ENCODE measurements around the gene GAA.

GAA gene

DNA sequence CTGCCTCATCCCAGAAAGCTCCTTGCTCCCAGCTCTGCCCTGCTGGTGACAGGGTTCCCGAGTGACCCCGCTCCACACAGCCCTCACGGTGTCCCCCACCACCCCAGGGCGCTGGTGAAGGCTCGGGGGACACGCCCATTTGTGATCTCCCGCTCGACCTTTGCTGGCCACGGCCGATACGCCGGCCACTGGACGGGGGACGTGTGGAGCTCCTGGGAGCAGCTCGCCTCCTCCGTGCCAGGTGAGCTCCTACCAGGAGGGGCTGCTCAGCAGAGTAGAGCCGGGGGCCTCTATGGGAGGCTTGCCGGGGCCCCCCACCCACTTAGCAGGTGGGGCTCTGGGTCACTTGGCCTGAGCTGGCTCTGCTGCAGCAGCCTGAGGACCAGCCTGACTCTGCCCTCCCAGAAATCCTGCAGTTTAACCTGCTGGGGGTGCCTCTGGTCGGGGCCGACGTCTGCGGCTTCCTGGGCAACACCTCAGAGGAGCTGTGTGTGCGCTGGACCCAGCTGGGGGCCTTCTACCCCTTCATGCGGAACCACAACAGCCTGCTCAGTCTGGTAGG, 11.2 kb downstream of the GAA start:
- no peak for TF ChIP-seq ZNF274 (IDR thresholded peaks at IDR 0.05; ENCODE audit: low read depth, low read length)
- no peak overlapping the region for H3K4me3 ChIP-seq (ENCODE audit: low read length)

DNA sequence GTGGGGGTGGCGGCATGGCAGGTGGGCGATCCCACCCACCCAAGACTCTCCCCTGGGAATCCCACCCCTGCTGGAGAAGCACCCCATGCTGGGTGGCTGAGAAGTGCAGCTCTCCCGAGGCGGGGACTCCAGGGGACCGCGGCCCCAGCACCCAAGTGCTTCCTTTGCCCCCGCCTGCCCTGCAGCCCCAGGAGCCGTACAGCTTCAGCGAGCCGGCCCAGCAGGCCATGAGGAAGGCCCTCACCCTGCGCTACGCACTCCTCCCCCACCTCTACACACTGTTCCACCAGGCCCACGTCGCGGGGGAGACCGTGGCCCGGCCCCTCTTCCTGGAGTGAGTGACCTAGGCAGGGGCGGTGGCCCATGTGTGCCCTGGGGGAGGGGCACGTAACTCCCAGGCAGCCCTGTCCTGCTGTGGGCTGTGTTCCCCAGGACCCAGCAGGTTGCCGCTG, 11.7 kb downstream of the GAA start:
- no peak overlapping the region for H3K4me3 ChIP-seq (ENCODE audit: low read length)
- no peak for TF ChIP-seq ZNF274 (IDR thresholded peaks at IDR 0.05; ENCODE audit: low read depth, low read length)

DNA sequence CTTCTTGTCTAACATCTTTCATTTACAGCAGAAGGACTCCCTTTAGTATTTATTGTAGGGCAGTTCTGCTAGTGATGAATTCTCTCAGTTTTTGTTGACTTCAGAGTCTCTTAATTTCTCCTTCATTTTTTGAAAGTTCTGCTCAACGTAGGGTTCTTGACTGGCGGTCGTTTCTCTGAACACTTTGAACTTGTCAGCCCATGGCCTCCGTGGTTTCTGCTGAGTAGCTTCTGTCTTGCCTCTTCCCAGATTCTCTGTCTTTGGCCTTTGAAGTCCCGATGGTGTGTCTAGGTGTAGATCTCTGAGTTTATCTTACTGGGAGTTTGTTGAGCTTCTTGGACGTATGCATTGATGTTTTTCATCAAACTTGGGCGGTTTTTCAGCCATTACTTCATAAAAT, 13.4 kb downstream of the GAA start:
- no peak for TF ChIP-seq ZNF274 (IDR thresholded peaks at IDR 0.05; ENCODE audit: low read depth, low read length)
- no peak overlapping the region for H3K4me3 ChIP-seq (ENCODE audit: low read length)

DNA sequence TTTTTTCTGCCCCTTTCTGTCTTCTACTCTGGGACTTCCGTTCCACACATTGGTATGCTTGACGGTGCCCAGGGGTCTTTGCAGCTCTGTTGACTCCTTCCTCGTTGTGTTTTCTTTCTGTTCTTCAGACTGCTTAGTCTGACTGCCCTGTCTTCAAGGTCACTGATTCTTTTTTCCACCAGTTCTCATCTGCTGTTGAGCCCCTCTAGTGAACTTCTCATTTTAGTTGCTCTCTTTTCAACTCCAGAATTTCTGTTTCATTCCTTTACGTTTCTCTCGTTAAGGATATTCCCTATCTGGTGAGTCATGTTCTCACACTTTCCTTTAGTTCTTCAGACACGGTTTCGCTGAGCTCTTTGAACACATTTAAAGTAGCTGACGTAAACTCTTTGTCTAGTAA, 13.8 kb downstream of the GAA start:
- no peak for TF ChIP-seq ZNF274 (IDR thresholded peaks at IDR 0.05; ENCODE audit: low read depth, low read length)
- H3K4me3 ChIP-seq (ENCODE audit: low read length), result no peak overlapping the region

DNA sequence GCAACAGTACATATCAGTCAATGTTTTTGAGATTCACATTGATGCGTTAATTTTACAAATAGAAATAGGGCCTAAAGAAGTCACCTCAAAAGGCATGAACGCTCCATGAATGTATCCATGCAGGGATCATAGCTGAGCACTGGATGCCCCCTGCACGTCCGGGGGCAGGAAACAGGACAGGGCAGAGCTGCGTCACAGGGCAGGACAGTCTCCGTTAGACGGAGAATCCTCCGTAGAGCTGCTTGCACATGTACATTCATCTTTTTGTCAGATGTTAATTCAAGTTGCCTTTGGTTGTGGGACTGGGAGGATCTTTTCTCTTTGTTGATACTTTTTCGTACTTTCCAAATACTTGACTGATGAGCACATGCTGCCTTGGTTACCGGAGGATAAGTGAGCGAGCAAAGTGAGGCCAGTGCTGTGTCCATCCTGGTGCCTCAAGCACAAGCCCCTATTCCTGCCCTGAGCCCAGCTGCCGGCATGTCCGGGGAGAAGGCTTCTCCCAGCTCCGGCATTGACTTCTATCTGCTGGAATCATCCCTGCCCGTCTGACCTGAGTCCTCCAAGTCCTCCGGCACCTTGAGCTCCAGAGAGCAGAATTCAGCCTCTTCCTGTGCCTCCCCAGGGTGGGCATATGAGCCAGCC, 15.0 kb downstream of the GAA start:
- H3K4me3 ChIP-seq (ENCODE audit: low read length), result no peak overlapping the region
- no peak for TF ChIP-seq ZNF274 (IDR thresholded peaks at IDR 0.05; ENCODE audit: low read depth, low read length)

DNA sequence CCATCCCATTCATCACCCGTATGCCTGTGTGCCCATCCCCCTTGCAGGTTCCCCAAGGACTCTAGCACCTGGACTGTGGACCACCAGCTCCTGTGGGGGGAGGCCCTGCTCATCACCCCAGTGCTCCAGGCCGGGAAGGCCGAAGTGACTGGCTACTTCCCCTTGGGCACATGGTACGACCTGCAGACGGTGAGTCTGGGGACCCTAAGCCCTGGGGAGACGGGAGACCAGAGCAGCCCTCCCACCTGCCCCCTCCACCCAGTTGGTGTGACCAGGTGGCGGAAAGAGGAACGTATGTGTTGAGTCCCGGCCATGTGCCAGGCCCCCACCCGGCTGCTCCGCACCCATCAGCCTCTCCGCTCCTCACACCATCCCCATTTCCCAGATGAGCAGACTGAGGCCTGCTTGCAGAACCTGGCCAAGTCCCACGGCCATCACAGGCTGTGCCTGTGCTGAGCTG, 15.6 kb downstream of the GAA start:
- H3K4me3 ChIP-seq (ENCODE audit: low read length), result no peak overlapping the region
- TF ChIP-seq ZNF274 (IDR thresholded peaks at IDR 0.05; ENCODE audit: low read depth, low read length), result no peak

DNA sequence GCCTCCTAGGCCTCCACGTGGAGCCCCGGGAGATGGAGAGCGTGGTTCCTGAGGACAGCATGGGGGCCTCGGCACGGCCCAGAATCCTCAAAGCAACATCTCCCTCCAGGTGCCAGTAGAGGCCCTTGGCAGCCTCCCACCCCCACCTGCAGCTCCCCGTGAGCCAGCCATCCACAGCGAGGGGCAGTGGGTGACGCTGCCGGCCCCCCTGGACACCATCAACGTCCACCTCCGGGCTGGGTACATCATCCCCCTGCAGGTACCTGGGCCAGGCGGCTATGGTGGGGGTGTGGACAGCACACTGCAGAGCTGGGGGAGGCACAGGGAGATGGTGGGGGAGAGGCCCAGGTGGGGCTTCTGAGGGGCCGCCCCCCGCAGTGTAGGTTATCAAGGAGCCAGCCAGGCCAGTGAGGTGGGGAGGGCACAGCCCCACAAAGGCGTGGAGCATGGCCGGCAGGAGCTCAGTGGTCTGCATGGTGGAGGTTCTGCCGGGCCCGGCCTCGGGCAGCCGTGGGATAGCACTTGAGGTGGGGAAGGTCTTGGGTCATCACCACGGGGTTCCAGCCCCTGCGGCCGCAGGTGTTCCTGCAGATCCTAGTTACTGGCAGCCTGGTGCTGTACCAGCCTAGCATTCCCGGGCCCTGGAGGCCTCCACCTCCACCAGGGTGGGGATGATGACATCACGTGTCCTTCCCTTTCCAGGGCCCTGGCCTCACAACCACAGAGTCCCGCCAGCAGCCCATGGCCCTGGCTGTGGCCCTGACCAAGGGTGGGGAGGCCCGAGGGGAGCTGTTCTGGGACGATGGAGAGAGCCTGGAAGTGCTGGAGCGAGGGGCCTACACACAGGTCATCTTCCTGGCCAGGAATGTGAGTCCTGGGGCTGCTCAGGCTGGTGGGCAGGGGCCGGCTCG, 16.4 kb downstream of the GAA start:
- no peak for TF ChIP-seq ZNF274 (IDR thresholded peaks at IDR 0.05; ENCODE audit: low read depth, low read length)
- H3K4me3 ChIP-seq (ENCODE audit: low read length), result no peak overlapping the region

DNA sequence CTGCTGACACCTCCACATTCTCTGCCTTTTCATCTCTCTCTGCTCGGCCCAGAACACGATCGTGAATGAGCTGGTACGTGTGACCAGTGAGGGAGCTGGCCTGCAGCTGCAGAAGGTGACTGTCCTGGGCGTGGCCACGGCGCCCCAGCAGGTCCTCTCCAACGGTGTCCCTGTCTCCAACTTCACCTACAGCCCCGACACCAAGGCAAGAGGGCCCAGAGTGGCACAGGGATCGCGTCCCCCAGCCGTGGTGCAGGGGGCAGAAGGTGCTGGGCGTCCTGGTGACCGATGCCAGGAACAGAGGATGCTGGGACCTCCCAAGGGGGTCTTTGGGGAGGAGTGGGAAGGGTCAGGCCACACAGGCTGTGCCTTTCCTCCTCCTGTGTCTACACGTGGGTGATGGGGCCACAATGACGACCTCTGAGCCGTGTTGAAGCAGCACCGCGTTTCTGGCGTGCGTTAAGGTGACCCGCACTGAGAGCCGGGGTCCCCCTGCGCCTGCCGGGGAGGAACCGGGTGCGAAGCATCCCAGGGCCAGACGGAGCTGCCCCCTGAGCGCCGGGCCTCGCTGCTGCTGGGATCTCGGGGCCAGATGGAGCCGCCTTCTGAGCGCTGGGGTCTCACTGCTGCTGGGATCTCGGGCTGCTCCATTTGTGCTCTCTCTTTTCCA, 17.4 kb downstream of the GAA start:
- TF ChIP-seq ZNF274 (IDR thresholded peaks at IDR 0.05; ENCODE audit: low read depth, low read length), result no peak
- H3K4me3 ChIP-seq (ENCODE audit: low read length), result no peak overlapping the region

DNA sequence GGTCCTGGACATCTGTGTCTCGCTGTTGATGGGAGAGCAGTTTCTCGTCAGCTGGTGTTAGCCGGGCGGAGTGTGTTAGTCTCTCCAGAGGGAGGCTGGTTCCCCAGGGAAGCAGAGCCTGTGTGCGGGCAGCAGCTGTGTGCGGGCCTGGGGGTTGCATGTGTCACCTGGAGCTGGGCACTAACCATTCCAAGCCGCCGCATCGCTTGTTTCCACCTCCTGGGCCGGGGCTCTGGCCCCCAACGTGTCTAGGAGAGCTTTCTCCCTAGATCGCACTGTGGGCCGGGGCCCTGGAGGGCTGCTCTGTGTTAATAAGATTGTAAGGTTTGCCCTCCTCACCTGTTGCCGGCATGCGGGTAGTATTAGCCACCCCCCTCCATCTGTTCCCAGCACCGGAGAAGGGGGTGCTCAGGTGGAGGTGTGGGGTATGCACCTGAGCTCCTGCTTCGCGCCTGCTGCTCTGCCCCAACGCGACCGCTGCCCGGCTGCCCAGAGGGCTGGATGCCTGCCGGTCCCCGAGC, 17.9 kb downstream of the GAA start:
- TF ChIP-seq ZNF274 (IDR thresholded peaks at IDR 0.05; ENCODE audit: low read depth, low read length), result no peak
- no peak overlapping the region for H3K4me3 ChIP-seq (ENCODE audit: low read length)

DNA sequence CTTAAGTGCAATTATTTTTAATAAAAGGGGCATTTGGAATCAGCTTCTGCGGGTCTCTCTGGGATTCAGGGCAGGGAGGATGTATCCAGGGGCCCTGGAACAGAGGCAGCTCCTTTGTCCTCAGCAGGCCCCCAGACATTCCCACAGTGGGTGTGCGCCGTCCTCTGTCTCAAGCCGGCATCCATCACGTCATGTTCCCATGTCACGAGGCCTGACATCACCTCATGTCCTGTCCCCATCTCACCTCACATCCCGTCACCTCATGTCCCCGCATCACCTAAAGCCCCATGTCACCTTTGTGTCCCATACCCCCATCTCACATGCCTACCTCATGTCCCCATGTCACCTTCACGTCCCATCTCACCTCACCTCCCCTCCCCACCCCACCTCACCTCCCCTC, 18.5 kb downstream of the GAA start:
- TF ChIP-seq ZNF274 (IDR thresholded peaks at IDR 0.05; ENCODE audit: low read depth, low read length), result no peak
- no peak overlapping the region for H3K4me3 ChIP-seq (ENCODE audit: low read length)

DNA sequence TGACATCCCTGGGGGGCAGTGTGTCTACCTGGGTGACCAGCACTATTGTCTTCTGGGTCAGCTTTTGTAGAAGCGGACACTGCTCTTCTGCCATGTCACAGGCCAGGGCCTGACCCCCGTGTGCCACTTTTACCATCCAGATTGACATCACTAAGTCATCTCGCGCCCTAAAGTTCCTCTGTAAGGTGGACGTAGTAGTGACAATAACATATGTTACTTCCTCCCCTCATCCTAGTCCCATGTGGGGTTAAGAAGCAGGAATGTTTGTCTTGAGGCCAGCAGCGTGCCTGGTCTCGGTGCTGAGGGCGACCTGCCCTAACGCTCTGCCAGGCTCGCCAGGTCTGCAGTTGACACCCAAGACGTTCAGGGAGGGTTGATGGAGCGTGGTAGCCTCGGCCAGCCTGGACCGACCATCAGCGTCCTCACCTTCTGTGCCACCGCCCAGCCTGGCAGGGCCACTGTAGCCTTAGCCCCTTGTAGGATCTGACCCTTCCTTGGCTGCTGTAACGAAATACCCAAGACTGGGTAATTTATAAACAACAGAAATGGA, 20.7 kb downstream of the GAA start:
- H3K4me3 ChIP-seq (ENCODE audit: low read length), result no peak overlapping the region

DNA sequence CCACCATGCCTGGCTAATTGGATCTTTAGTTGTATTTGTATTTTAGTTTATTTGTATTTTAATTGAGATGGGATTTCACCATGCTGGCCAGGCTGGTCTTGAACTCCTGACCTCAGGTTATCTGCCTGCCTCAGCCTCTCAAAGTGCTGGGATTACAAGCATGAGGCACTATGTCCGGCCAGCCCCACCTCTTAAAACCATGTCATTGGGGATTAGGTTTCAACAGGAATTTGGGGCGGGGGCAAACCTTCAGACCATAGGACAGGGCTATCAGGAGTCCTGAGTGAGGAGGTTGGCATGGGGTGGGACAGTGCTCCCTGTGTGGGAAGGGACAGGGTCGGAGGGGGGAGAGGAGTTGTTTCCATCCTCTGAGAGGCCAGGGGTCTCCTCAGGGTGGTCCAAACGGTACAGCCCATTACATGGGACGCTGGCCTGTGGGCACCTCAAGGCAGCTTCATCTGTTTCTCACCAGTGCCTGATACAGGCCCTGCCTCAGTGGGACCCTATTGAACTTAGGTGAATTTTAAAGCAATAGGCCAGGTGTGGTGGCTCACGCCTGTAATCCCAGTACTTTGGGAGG, 21.6 kb downstream of the GAA start:
- no peak overlapping the region for H3K4me3 ChIP-seq (ENCODE audit: low read length)
- no peak for TF ChIP-seq ZNF274 (IDR thresholded peaks at IDR 0.05; ENCODE audit: low read depth, low read length)

More for the DNA sequence above, 20.7 kb downstream of the GAA start:
- no peak for TF ChIP-seq ZNF274 (IDR thresholded peaks at IDR 0.05; ENCODE audit: low read depth, low read length)

DNA sequence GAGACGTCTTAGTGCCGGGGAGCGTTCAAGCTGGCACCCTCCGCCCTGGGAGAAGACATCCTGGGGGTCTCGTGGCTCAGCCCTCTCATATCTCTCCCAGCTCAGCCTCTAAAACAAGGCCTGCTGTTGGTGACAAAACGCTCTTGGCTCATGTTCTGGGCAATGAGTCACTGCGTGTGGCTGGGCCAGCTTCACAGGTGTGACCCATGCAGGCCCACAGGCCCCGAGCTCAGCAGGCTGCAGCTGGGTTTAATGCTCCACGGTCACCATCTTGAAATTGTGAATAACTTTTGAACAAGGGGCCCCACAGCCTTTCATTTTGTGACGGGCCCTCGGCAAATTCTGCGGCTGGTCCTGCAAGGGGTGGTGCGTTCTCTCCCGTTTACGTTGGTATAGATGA, 22.4 kb downstream of the GAA start:
- no peak overlapping the region for H3K4me3 ChIP-seq (ENCODE audit: low read length)
- no peak for TF ChIP-seq ZNF274 (IDR thresholded peaks at IDR 0.05; ENCODE audit: low read depth, low read length)

Measured in GM08714 (cell line).